ENCODE results near the gene NHEJ1. TPM values are rescaled to one million over a fixed set of nuclear protein-coding genes. Genes with fewer than 3 reads are reported as not detected.

NHEJ1 gene
- total RNA-seq, 1 donor from 2014 or later: 18.1 TPM

DNA sequence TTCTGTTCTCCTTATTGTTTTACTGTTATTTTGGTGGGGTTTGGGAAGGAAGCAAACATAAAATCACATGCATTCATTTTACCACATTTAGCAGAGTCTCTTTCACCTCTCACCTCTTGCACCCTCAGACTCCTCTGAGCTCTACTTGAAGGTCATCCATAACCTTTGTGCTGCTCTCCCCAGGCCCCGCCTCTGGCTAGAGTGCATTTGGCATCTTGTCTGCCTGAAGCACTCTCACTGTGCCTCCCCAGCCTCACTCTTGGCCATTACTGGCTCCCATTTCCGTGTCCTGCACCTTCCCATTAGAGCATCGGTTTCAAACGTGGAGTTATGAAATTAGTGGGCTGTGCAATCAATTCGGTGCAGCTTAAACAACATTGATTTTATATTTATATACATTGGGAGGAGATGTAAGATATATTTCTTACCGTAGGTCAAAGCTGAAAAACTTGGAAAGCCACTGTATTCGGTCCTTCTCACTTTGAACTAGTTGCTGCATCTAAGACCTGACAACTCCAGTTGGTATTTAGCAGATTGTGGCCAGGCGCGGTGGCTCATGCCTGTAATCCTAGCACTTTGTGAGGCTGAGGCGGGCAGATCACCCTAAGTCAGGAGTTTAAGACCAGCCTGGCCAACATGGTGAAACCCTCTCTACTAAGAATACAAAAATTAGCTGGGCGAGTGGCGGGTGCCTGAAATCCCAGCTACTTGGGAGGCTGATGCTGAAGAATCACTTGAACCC lies 39.0 kb upstream of the NHEJ1 start:
- H3K9me3 Mint-ChIP-seq: peaks cover 3% of the 10 kb centered on the region
- H3K36me3 Mint-ChIP-seq (ENCODE audit: low read depth): no peaks in the 10 kb centered on the region
- intact Hi-C loops (cut with micrococcal nuclease): no loop called here
- DNase-seq (ENCODE audit: low spot score): no peak
- H3K27ac Mint-ChIP-seq: no peak overlapping the region
- H3K4me1 Mint-ChIP-seq (ENCODE audit: low read depth): no peaks in the 10 kb centered on the region
- H3K4me3 Mint-ChIP-seq: no peak overlapping the region
- no peaks in the 10 kb centered on the region for H3K27me3 Mint-ChIP-seq (ENCODE audit: insufficient read depth)

DNA sequence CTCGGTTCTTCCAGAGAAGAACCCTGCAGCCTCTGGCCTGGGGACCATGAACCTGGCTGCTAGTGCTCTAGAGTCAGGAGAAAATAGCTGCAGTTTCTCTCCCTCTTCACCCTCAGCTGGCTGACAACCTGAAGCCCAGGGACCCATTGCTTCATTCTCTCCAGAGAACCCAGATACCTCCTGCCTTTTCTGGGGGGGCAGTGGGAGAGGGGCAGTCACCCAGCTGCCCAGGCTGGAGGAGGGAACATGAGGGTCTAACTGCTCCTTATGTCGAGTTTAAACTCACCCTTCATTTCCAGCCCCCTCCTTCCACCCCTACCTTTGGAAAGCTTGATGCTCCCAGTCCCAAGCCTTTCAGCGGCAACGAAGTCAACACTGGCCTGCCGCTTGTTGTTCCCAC lies 38.4 kb upstream of the NHEJ1 start:
- H3K27ac Mint-ChIP-seq: no peak overlapping the region
- intact Hi-C loops (cut with micrococcal nuclease): no loop called here
- H3K4me1 Mint-ChIP-seq (ENCODE audit: low read depth): no peaks in the 10 kb centered on the region
- no peak overlapping the region for H3K4me3 Mint-ChIP-seq
- no peaks in the 10 kb centered on the region for H3K9me3 Mint-ChIP-seq
- no peaks in the 10 kb centered on the region for H3K36me3 Mint-ChIP-seq (ENCODE audit: low read depth)
- H3K27me3 Mint-ChIP-seq (ENCODE audit: insufficient read depth): no peaks in the 10 kb centered on the region
- DNase-seq (ENCODE audit: low spot score): no peak

DNA sequence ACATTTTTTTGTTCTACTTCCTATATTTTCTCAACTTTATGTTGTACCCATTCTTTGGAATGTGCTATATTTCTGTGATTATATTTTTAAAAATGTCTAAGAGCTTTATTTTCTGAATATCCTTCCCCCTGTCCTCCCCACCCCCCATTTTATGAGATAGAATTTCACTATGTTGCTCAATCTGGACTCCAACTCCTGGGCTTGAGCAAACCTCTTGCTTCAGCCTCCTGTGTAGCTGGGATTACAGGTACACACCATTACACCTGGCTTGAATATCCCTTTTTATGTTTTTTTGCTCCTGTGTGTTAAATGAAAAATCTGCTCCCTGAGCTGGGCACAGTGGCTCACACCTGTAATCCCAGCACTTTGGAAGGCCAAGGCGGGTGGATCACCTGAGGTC lies 36.8 kb upstream of the NHEJ1 start:
- H3K4me1 Mint-ChIP-seq (ENCODE audit: low read depth): no peaks in the 10 kb centered on the region
- no peaks in the 10 kb centered on the region for H3K9me3 Mint-ChIP-seq
- H3K36me3 Mint-ChIP-seq (ENCODE audit: low read depth): no peaks in the 10 kb centered on the region
- H3K4me3 Mint-ChIP-seq: no peak overlapping the region
- no peak overlapping the region for H3K27ac Mint-ChIP-seq
- no peaks in the 10 kb centered on the region for H3K27me3 Mint-ChIP-seq (ENCODE audit: insufficient read depth)
- intact Hi-C loops (cut with micrococcal nuclease): no loop called here
- no peak for DNase-seq (ENCODE audit: low spot score)

DNA sequence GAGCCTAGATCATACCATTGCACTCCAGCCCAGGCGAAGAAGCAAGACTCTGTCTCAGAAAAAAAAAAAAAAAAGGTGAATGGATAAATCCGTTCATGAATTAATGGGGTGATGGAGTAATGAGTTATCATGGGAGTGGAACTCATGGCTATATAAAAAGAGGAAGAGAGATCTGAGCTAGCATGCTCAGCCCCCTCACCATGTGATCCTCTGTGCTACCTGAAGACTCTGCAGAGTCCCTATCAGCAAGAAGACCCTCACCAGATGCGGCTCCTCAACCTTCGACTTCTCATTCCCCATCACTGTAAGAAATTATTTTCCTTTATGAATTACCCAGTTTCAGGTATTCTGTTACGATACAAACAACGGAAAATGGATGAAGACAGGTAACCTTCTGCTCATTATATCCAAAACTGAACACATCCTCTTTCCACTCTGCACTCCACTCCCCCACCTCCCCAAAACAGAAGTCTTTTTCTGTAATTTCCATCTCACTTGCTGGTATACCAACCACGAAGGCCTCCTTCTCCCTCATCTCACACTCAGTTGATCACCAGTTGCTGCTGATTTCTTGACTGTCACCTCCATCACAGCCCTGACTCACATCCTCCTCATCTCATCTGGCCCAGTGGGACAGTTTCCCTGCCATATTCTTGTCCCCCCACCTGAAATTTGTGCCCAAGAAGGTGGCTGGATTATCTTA lies 26.3 kb upstream of the NHEJ1 start:
- H3K9me3 Mint-ChIP-seq: no peaks in the 10 kb centered on the region
- H3K4me1 Mint-ChIP-seq (ENCODE audit: low read depth): peaks cover 23% of the 10 kb centered on the region
- H3K36me3 Mint-ChIP-seq (ENCODE audit: low read depth): peaks cover 24% of the 10 kb centered on the region
- H3K4me3 Mint-ChIP-seq: no peak overlapping the region
- intact Hi-C loops (cut with micrococcal nuclease): no loop called here
- peak overlapping the region; percentile 56 for H3K27ac Mint-ChIP-seq
- no peak for DNase-seq (ENCODE audit: low spot score)
- no peaks in the 10 kb centered on the region for H3K27me3 Mint-ChIP-seq (ENCODE audit: insufficient read depth)

DNA sequence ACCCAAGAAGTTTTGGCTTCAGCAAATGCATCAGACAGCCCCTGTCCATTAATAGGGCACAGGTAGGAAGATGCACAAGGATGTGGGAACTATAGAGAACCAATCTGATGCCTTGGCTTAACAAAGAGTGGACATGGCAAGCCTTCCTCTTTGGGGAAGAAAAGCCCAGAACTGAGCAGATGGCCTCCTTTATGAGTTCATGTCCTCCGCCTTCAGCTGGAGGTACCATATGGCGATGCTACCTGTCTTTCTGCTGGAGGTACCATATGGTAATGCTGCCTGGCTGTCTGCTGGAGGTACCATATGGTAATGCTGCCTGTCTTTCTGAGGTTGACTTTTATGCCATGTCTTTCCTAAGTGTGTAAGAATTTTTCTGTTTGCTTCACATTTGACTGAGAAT lies 23.5 kb upstream of the NHEJ1 start:
- H3K4me3 Mint-ChIP-seq: no peak overlapping the region
- no peak for DNase-seq (ENCODE audit: low spot score)
- H3K27me3 Mint-ChIP-seq (ENCODE audit: insufficient read depth): no peaks in the 10 kb centered on the region
- H3K4me1 Mint-ChIP-seq (ENCODE audit: low read depth): peaks cover 50% of the 10 kb centered on the region
- H3K36me3 Mint-ChIP-seq (ENCODE audit: low read depth): peaks cover 40% of the 10 kb centered on the region
- no peaks in the 10 kb centered on the region for H3K9me3 Mint-ChIP-seq
- intact Hi-C loops (cut with micrococcal nuclease): no loop called here
- peak overlapping the region; percentile 34 for H3K27ac Mint-ChIP-seq

DNA sequence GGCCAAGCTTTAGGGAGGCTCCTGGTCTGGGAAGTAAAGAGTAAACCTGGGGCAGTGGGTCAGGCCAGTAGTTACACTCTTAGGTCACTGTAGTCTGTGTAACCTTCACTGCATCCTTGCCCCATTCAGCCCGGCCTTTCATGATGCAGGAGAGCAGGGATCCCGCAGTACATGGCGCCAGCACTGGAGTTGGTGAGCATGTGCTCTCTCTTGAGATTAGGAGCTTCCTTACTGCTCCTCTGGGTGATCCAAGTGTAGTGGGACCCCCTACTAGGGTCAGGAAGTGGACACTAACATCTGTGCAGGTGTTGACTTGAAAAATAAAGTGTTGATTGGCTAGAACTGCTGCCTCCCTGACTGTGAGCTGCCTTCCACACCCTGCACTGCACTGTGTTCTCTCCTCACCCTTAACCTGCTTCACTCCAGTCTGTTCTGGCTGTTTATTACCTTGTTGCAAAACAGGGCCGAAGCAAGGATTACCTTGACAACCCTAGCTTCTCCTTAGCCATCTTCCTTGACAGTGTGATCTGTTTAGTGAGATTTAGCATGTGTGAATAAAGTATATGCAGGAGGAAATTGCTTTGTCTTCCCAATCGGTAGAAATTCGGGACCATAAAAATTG lies 22.6 kb upstream of the NHEJ1 start:
- Mint-ChIP-seq H3K27ac (no peak overlapping the region), H3K4me1 (ENCODE audit: low read depth) (peaks cover 56% of the 10 kb centered on the region), H3K4me3 (no peak overlapping the region)

DNA sequence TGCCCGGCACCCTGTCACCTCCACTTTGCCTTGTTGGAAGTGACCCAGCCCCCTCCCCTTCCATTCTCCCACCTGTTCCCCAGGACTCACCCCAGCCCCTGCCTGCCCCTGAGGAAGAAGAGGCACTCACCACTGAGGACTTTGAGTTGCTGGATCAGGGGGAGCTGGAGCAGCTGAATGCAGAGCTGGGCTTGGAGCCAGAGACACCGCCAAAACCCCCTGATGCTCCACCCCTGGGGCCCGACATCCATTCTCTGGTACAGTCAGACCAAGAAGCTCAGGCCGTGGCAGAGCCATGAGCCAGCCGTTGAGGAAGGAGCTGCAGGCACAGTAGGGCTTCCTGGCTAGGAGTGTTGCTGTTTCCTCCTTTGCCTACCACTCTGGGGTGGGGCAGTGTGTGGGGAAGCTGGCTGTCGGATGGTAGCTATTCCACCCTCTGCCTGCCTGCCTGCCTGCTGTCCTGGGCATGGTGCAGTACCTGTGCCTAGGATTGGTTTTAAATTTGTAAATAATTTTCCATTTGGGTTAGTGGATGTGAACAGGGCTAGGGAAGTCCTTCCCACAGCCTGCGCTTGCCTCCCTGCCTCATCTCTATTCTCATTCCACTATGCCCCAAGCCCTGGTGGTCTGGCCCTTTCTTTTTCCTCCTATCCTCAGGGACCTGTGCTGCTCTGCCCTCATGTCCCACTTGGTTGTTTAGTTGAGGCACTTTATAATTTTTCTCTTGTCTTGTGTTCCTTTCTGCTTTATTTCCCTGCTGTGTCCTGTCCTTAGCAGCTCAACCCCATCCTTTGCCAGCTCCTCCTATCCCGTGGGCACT lies 21.9 kb upstream of the NHEJ1 start:
- H3K27me3 Mint-ChIP-seq (ENCODE audit: insufficient read depth): no peaks in the 10 kb centered on the region
- H3K4me3 Mint-ChIP-seq: no peak overlapping the region
- peaks cover 40% of the 10 kb centered on the region for H3K36me3 Mint-ChIP-seq (ENCODE audit: low read depth)
- peaks cover 60% of the 10 kb centered on the region for H3K4me1 Mint-ChIP-seq (ENCODE audit: low read depth)
- no peaks in the 10 kb centered on the region for H3K9me3 Mint-ChIP-seq
- no peak overlapping the region for H3K27ac Mint-ChIP-seq
- no peak for DNase-seq (ENCODE audit: low spot score)
- intact Hi-C loops (cut with micrococcal nuclease): no loop called here

More for the DNA sequence above, 22.6 kb upstream of the NHEJ1 start:
- H3K36me3 Mint-ChIP-seq (ENCODE audit: low read depth): peaks cover 40% of the 10 kb centered on the region
- intact Hi-C loops (cut with micrococcal nuclease): no loop called here
- no peaks in the 10 kb centered on the region for H3K27me3 Mint-ChIP-seq (ENCODE audit: insufficient read depth)
- no peak for DNase-seq (ENCODE audit: low spot score)
- H3K9me3 Mint-ChIP-seq: no peaks in the 10 kb centered on the region

DNA sequence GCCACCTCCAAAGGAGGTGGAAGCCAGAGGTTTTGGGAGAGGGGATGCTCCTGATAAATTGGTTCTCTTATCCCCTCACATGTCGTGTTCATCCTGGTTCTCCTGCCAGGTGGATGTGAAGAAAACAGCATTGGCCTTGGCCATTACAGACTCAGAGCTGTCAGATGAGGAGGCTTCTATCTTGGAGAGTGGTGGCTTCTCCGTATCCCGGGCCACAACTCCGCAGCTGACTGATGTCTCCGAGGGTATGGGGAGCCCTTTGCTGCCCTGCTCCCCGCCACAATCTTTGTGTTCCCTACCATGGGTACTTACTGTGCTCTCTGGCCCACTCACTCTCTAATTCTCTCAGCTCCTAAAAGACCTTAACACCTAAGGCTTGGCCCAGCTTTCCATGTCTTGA lies 20.9 kb upstream of the NHEJ1 start:
- H3K4me3 Mint-ChIP-seq: peak overlapping the region; percentile 37
- intact Hi-C loops (cut with micrococcal nuclease): no loop called here
- no peaks in the 10 kb centered on the region for H3K9me3 Mint-ChIP-seq
- no peak for DNase-seq (ENCODE audit: low spot score)
- peaks cover 37% of the 10 kb centered on the region for H3K36me3 Mint-ChIP-seq (ENCODE audit: low read depth)
- H3K27me3 Mint-ChIP-seq (ENCODE audit: insufficient read depth): no peaks in the 10 kb centered on the region
- peaks cover 58% of the 10 kb centered on the region for H3K4me1 Mint-ChIP-seq (ENCODE audit: low read depth)
- H3K27ac Mint-ChIP-seq: peak overlapping the region; percentile 64

DNA sequence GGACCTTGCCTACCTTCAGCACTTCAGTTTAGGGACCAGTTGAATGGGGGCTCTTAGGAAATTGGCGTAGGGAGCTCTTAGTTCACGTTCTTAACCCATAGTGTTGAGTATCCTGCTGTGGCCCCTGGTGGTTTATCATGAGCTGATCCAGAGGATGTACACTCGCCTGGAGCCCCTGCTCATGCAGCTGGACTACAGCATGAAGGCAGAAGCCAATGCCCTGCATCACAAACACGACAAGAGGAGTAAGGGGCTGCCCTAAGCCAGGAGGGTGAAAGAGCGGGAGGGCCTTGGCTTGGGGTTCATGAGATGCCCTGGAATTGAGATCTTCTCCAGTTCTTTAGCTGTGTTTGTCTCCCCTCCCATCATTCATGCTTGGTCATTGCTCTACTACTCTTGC lies 20.3 kb upstream of the NHEJ1 start:
- Mint-ChIP-seq H3K27ac (peak overlapping the region; percentile 7), H3K9me3 (no peaks in the 10 kb centered on the region), H3K27me3 (ENCODE audit: insufficient read depth) (no peaks in the 10 kb centered on the region), H3K36me3 (ENCODE audit: low read depth) (peaks cover 37% of the 10 kb centered on the region), H3K4me3 (peak overlapping the region; percentile 74), H3K4me1 (ENCODE audit: low read depth) (peaks cover 60% of the 10 kb centered on the region)
- intact Hi-C loops (cut with micrococcal nuclease): no loop called here
- DNase-seq (ENCODE audit: low spot score): no peak

DNA sequence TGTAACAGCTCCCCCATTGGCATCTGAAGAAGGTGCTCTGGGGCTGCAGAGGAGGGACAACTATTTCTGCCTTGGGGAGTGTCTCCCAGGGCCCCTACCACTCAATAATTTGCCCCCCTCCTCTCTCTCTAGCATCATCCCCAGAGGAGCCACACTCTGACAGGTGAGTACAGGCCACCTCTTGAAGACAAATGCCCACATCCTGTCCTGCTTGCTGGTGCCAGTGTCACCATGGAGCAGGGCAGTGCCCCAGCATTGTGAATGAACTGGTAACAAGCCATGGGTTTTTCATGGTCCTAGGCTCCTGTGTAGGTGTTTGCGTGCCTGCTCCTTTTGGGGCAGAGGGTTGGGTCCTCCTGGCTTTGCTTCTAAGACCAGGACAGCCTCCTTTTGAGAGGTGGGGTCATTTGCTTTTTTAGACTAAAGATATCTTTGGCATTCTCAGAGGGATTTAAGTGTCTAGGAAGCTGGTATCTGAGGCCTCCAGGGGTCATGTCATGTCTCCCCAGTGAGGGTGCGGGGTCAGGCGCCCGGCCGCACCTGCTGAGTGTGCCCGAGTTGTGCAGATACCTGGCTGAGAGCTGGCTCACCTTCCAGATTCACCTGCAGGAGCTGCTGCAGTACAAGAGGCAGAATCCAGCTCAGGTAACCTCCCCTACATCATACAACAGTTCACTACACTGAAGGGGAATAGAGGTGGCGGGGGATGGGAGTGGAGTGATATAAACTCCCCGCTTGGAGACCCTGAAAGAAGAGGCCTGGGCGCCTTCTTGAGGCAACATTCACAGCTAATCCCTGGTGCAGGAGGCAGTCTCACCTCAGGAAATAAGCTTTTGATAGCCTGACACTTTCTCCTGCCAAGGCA lies 19.2 kb upstream of the NHEJ1 start:
- no peak for DNase-seq (ENCODE audit: low spot score)
- H3K4me3 Mint-ChIP-seq: peak overlapping the region; percentile 91
- H3K27me3 Mint-ChIP-seq (ENCODE audit: insufficient read depth): no peaks in the 10 kb centered on the region
- H3K9me3 Mint-ChIP-seq: no peaks in the 10 kb centered on the region
- intact Hi-C loops (cut with micrococcal nuclease): loop anchor here (2.0 to 5.0 kb wide), 3 partner anchors 283 to 893 kb away; partner anchors contain the start of gene CTDSP1
- H3K4me1 Mint-ChIP-seq (ENCODE audit: low read depth): peaks cover 71% of the 10 kb centered on the region
- H3K36me3 Mint-ChIP-seq (ENCODE audit: low read depth): peaks cover 30% of the 10 kb centered on the region
- H3K27ac Mint-ChIP-seq: no peak overlapping the region

DNA sequence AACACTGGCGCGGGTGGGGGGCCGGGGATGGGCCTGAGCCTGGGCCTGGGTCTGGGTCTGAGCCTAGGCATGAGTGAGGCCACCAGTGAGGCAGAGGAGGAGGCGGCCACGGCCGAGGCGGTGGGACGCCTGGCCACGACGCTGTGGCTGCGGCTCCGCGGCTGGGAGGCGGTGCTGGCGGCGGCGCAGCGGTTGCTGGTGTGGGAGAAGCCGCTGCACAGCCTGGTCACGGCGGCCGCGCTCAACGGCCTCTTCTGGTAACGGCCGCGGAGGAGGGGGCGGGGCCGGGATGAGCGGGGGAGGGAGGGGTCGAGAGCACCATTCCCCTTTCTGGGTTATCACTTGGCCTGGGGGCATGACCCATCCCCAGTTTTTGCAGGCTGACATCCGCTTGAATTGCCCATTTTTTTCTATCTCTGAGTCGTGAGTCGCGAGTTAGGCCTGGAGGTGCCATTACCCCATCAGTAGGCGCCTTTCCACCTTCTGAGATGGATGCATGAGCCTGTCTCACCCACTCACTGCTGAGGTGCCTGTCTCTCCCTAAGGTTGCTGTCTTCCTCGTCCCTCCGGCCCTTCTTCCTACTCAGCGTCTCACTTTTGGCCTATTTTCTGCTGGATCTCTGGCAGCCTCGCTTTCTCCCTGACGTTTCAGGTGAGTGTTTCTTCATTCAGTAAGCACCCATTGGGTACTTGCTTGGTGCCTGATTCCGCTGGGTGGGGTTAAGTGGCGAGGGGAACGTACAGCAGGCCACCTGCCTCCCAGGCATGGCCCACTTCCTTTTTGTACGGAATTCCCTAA lies 18.0 kb upstream of the NHEJ1 start:
- H3K9me3 Mint-ChIP-seq: no peaks in the 10 kb centered on the region
- peaks cover 32% of the 10 kb centered on the region for H3K36me3 Mint-ChIP-seq (ENCODE audit: low read depth)
- H3K4me1 Mint-ChIP-seq (ENCODE audit: low read depth): peaks cover 80% of the 10 kb centered on the region
- no peak for DNase-seq (ENCODE audit: low spot score)
- peak overlapping the region; percentile 91 for H3K4me3 Mint-ChIP-seq
- intact Hi-C loops (cut with micrococcal nuclease): loop anchor here (1.0 to 5.0 kb wide), 6 partner anchors 28 to 891 kb away; partner anchors contain the start of genes ABCB6, ANKZF1, ATG9A and CTDSP1
- peak overlapping the region; percentile 96 for H3K27ac Mint-ChIP-seq
- no peaks in the 10 kb centered on the region for H3K27me3 Mint-ChIP-seq (ENCODE audit: insufficient read depth)
